Small intestine (tissue), 16 donors: ENCODE results near the gene DYRK2. TPM values are rescaled to one million over a fixed set of nuclear protein-coding genes. Genes with fewer than 3 reads are reported as not detected.

Experiments used
- DNase-seq, 2 donors: peaks; one replicate each; pipeline versions ENCODE4 v3.0.0 to v3.0.0-alpha.2; 2013
- FAIRE-seq: peaks from 2 replicates; lab custom pipeline; 2012; peaks lifted over from hg19 to GRCh38; lab: Jason Lieb, UNC
- H3K27ac ChIP-seq, 3 donors: one replicate each; pipeline ENCODE4 v1.5.1; 2013; ENCODE audit warnings: low read length in 2 of 3, mild to moderate bottlenecking in 2 of 3, control low read depth in 1 of 3, inconsistent platforms in 1 of 3, low read depth in 1 of 3, moderate library complexity in 1 of 3
- H3K27me3 ChIP-seq, 3 donors: one replicate each; pipeline ENCODE4 v1.6.1; 2013; ENCODE audit warnings: low read length in 3 of 3, inconsistent platforms in 1 of 3; ENCODE audit not compliant: control insufficient read depth in 3 of 3, insufficient read depth in 3 of 3
- H3K36me3 ChIP-seq, 3 donors: one replicate each; pipeline ENCODE4 v1.6.1; 2013; ENCODE audit warnings: low read length in 3 of 3, inconsistent platforms in 1 of 3, low read depth in 1 of 3, mild to moderate bottlenecking in 1 of 3, moderate library complexity in 1 of 3; ENCODE audit not compliant: control insufficient read depth in 3 of 3, insufficient read depth in 2 of 3
- H3K4me1 ChIP-seq, 3 donors: one replicate each; pipeline ENCODE4 v1.6.1; 2013; ENCODE audit warnings: low read length in 2 of 3, inconsistent platforms in 1 of 3, low read depth in 1 of 3, mild to moderate bottlenecking in 1 of 3, moderate library complexity in 1 of 3; ENCODE audit not compliant: control insufficient read depth in 3 of 3, insufficient read depth in 2 of 3
- H3K4me3 ChIP-seq, 3 donors: one replicate each; pipeline ENCODE4 v1.5.1; 2013; ENCODE audit warnings: low read length in 3 of 3, control low read depth in 1 of 3, inconsistent platforms in 1 of 3, low read depth in 1 of 3, mild to moderate bottlenecking in 1 of 3, moderate library complexity in 1 of 3
- H3K9me3 ChIP-seq, 2 donors: one replicate each; pipeline ENCODE4 v1.6.1; 2013; ENCODE audit warnings: low read depth in 1 of 2, low read length in 1 of 2; ENCODE audit not compliant: control insufficient read depth in 2 of 2, insufficient read depth in 1 of 2
- WGBS, 3 donors: extraction: QIAGEN DNeasy Blood & Tissue Kit; methylation state at CpG; one replicate each; pipeline ENCODE4 v1.1.7; 2013; 5-methylcytosine and 5-hydroxymethylcytosine counted together
- long read RNA-seq, 10 donors: transcript quantifications; one replicate each; lab custom pipeline, GENCODE V29; 2026
- polyA plus RNA-seq, 4 donors: library from polyadenylated mRNA; stranded (reverse) in 3 of 4; unstranded in 1 of 4; fragments of 200-250 nt in 3 of 4; fragments of 120-200 nt in 1 of 4; gene quantifications; one replicate each; pipeline versions ENCODE4 v1.2.1 to v1.2.3, GENCODE V29; 2013
- donor health status: healthy with polysubstance abuse.
- donor health status: control.
- donor health status: control.
- donor health status: Bipolar disorder and iron deficiency.
- donor health status: healthy.

Gene DYRK2
- polyA plus RNA-seq: 10 to 100 TPM; 12.2 to 65.0 (median 12.3) TPM
- long read RNA-seq, donor 1, full-length matches to known transcripts: 51 of 51 reads
- long read RNA-seq, donor 1, partial matches to known transcripts: 0 of 51 reads
- long read RNA-seq, donor 1, other reads (novel, unspliced or antisense): 0 of 51 reads
- long read RNA-seq, donor 2, full-length matches to known transcripts: 12 of 12 reads
- long read RNA-seq, donor 2, partial matches to known transcripts: 0 of 12 reads
- long read RNA-seq, donor 2, other reads (novel, unspliced or antisense): 0 of 12 reads
- long read RNA-seq, donor 3, full-length matches to known transcripts: 12 of 17 reads
- long read RNA-seq, donor 3, partial matches to known transcripts: 5 of 17 reads
- long read RNA-seq, donor 3, other reads (novel, unspliced or antisense): 0 of 17 reads
- long read RNA-seq, donor 4, full-length matches to known transcripts: 2 of 2 reads
- long read RNA-seq, donor 4, partial matches to known transcripts: 0 of 2 reads
- long read RNA-seq, donor 4, other reads (novel, unspliced or antisense): 0 of 2 reads
- long read RNA-seq, donor 5, full-length matches to known transcripts: 3 of 3 reads
- long read RNA-seq, donor 5, partial matches to known transcripts: 0 of 3 reads
- long read RNA-seq, donor 5, other reads (novel, unspliced or antisense): 0 of 3 reads
- long read RNA-seq, donor 6, full-length matches to known transcripts: 17 of 17 reads
- long read RNA-seq, donor 6, partial matches to known transcripts: 0 of 17 reads
- long read RNA-seq, donor 6, other reads (novel, unspliced or antisense): 0 of 17 reads
- long read RNA-seq, donor 7: 0 reads
- long read RNA-seq, donor 8, full-length matches to known transcripts: 2 of 2 reads
- long read RNA-seq, donor 8, partial matches to known transcripts: 0 of 2 reads
- long read RNA-seq, donor 8, other reads (novel, unspliced or antisense): 0 of 2 reads
- long read RNA-seq, donor 9, full-length matches to known transcripts: 1 of 14 reads
- long read RNA-seq, donor 9, partial matches to known transcripts: 13 of 14 reads
- long read RNA-seq, donor 9, other reads (novel, unspliced or antisense): 0 of 14 reads
- long read RNA-seq, donor 10, full-length matches to known transcripts: 17 of 17 reads
- long read RNA-seq, donor 10, partial matches to known transcripts: 0 of 17 reads
- long read RNA-seq, donor 10, other reads (novel, unspliced or antisense): 0 of 17 reads

DNA sequence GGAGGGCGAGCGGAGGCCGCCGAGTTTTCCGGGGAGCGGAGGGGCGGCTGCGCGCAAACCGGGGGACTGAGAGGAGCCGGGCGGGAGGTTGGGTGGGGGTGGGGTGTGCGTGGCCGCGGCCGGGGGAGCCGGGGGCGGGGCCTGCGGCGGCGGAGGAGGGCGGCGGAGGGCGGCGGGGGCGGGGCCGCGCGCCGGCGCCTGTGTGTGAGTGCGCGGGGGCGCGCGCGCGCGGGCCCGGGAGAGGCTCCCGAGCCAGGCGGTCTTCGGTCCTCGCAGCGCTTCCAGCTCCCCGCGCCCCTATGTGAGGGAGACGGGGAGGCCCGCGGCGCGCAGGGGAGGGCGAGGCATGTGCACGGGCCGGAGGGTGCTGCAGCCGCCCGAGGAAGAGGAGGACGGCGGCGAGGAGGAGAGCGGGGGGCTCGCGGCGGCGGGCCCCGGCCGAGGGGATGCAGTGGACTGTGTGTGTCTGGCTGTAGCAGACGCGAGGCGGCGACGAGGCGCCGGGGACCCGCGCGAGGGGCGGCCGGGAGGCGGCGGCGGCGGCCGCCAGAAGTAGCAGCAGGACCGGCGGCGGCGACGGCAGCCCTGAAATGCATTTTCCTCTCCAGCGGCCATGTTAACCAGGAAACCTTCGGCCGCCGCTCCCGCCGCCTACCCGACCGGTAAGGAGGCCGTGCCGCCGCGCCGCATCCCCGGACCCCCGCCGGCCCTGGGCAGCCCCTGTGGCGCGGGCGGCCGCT is at the start of gene DYRK2:
TSS of gene DYRK2 (plus strand) at position 225 of the 740 bp plus-strand sequence. CDS start at position 614, 389 bp downstream.
- FAIRE-seq (no peak), DNase-seq (peak; percentile 80 to 94)
- Histone ChIP-seq H3K27me3 (no peaks in the 10 kb centered on the region), H3K9me3 (peaks cover 0 to 7% of the 10 kb centered on the region in 2 donors), H3K4me3 (peak within 1 kb of the TSS; percentile 88 to 94 (median 93)), H3K4me1 (peaks cover 0 to 6% (median 3%) of the 10 kb centered on the region in 3 donors), H3K36me3 (peaks cover 0 to 11% (median 0%) of the 10 kb centered on the region in 3 donors), H3K27ac (peak within 1 kb of the TSS; percentile 96 to 98 (median 98))
- WGBS, 3 donors: 0 to 1% (median 0%) methylated on average over 26 to 108 of the region's 109 CpGs

DNA sequence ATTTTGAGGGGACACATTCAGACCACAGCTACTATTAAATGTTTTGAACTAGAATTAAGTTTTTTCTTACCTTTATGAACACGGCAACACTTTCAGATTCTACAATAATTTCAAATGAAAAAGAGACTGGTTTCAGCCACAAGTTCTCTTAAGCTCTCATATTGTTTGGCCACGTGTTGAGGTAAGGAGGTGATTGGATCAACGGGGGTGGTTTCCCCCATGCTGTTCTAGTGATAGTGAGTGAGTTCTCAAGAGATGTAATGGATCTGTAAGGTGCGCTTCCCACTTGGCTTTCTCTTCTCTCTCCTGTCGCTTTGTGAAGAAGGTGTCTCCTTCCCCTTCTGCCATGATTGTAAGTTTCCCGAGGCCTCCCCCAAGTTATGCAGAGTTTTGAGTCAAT is 48.9 kb upstream of the DYRK2 start:
- no peak for DNase-seq
- Histone ChIP-seq H3K36me3 (no peaks in the 10 kb centered on the region), H3K9me3 (no peaks in the 10 kb centered on the region), H3K27me3 (no peaks in the 10 kb centered on the region), H3K4me3 (no peak overlapping the region), H3K27ac (no peak overlapping the region), H3K4me1 (no peaks in the 10 kb centered on the region)
- FAIRE-seq: no peak
- 74 to 89% (median 80%) methylated on average over 6 of the region's 6 CpGs for WGBS, 3 donors

GRCh38 chr12:67601126-67601525 is 47.4 kb upstream of the DYRK2 start:
- H3K27ac ChIP-seq: no peak overlapping the region

GRCh38 chr12:67609226-67609870 is 39.2 kb upstream of the DYRK2 start:
- no peak overlapping the region for H3K4me3 ChIP-seq
- H3K36me3 ChIP-seq: no peaks in the 10 kb centered on the region
- H3K27me3 ChIP-seq: no peaks in the 10 kb centered on the region
- H3K9me3 ChIP-seq: no peaks in the 10 kb centered on the region
- FAIRE-seq: no peak
- WGBS, 3 donors: 77 to 86% (median 85%) methylated on average over 4 of the region's 4 CpGs
- H3K4me1 ChIP-seq: no peaks in the 10 kb centered on the region
- no peak for DNase-seq
- no peak overlapping the region for H3K27ac ChIP-seq

More at GRCh38 chr12:67601126-67601525, 47.4 kb upstream of the DYRK2 start:
- Histone ChIP-seq H3K4me3 (no peak overlapping the region), H3K27me3 (no peaks in the 10 kb centered on the region), H3K9me3 (no peaks in the 10 kb centered on the region), H3K36me3 (no peaks in the 10 kb centered on the region), H3K4me1 (no peaks in the 10 kb centered on the region)
- DNase-seq (no peak), FAIRE-seq (no peak)
- 77 to 94% (median 86%) methylated on average over 1 of the region's 1 CpG for WGBS, 3 donors

GRCh38 chr12:67613040-67613439 is 35.5 kb upstream of the DYRK2 start:
- H3K36me3 ChIP-seq: no peaks in the 10 kb centered on the region
- no peaks in the 10 kb centered on the region for H3K4me1 ChIP-seq
- no peaks in the 10 kb centered on the region for H3K27me3 ChIP-seq
- 55 to 59% (median 59%) methylated on average over 3 of the region's 3 CpGs for WGBS, 3 donors
- no peaks in the 10 kb centered on the region for H3K9me3 ChIP-seq
- no peak for DNase-seq
- no peak overlapping the region for H3K4me3 ChIP-seq
- H3K27ac ChIP-seq: no peak overlapping the region
- FAIRE-seq: no peak

- H3K27me3 ChIP-seq: no peaks in the 10 kb centered on the region
- no peaks in the 10 kb centered on the region for H3K4me1 ChIP-seq
- H3K27ac ChIP-seq: no peak overlapping the region
- WGBS, 3 donors: 92 to 95% (median 93%) methylated on average over 3 of the region's 3 CpGs
- H3K9me3 ChIP-seq: no peaks in the 10 kb centered on the region
- no peak for FAIRE-seq
- DNase-seq: no peak
- H3K4me3 ChIP-seq: no peak overlapping the region
- no peaks in the 10 kb centered on the region for H3K36me3 ChIP-seq
Observed at GRCh38 chr12:67617629-67618028, 30.9 kb upstream of the DYRK2 start.

- DNase-seq: no peak
- Histone ChIP-seq H3K4me1 (no peaks in the 10 kb centered on the region), H3K27me3 (no peaks in the 10 kb centered on the region), H3K4me3 (no peak overlapping the region), H3K27ac (no peak overlapping the region), H3K36me3 (no peaks in the 10 kb centered on the region), H3K9me3 (no peaks in the 10 kb centered on the region)
- 81 to 95% (median 84%) methylated on average over 3 of the region's 3 CpGs for WGBS, 3 donors
- FAIRE-seq: no peak
Observed at GRCh38 chr12:67618303-67618702, 30.2 kb upstream of the DYRK2 start.
